Spinal cord (tissue), 10 donors: Measurements from ENCODE around the gene TSHZ2. TPM values are rescaled to one million over a fixed set of nuclear protein-coding genes. Genes with fewer than 3 reads are reported as not detected.
A peak's percentile ranks its signal among the peaks of the same experiment; 100 is the strongest.

Experiments
- DNase-seq, 6 donors: peaks; one replicate each; pipeline versions ENCODE4 v3.0.0 to v3.0.0-alpha.2; 2013 to 2015; ENCODE audit warnings: low spot score in 6 of 6, low read depth in 4 of 6
- H3K27ac ChIP-seq: one replicate; pipeline ENCODE4 v1.5.1; 2013; ENCODE audit warnings: low read depth, low read length, control low read depth
- H3K27me3 ChIP-seq: one replicate; pipeline ENCODE4 v1.6.1; 2013; ENCODE audit warnings: low read length; ENCODE audit not compliant: control insufficient read depth, insufficient read depth
- H3K36me3 ChIP-seq: one replicate; pipeline ENCODE4 v1.6.1; 2013; ENCODE audit warnings: low read length; ENCODE audit not compliant: control insufficient read depth, insufficient read depth
- H3K4me1 ChIP-seq: one replicate; pipeline ENCODE4 v1.6.1; 2013; ENCODE audit warnings: low read length; ENCODE audit not compliant: control insufficient read depth, insufficient read depth
- H3K4me3 ChIP-seq: one replicate; pipeline ENCODE4 v1.5.1; 2013; ENCODE audit warnings: low read depth, low read length, control low read depth
- H3K9me3 ChIP-seq: one replicate; pipeline ENCODE4 v1.6.1; 2013; ENCODE audit warnings: low read length; ENCODE audit not compliant: control insufficient read depth, insufficient read depth
- WGBS: methylation state at CpG from one replicate; pipeline ENCODE4 v1.1.5; 2013; ENCODE audit warnings: missing lambda C conversion rate; ENCODE audit not compliant: insufficient coverage; 5-methylcytosine and 5-hydroxymethylcytosine counted together
- polyA plus RNA-seq, 2 donors: library from polyadenylated mRNA; unstranded; fragments of 120-200 nt; gene quantifications; one replicate each; pipeline ENCODE4 v1.2.1, GENCODE V29; 2013; ENCODE audit not compliant: insufficient read length in 2 of 2
- total RNA-seq, 2 donors: library from RNA; depleted of rRNA in 1 of 2; stranded (reverse); fragments of 120-200 nt in 1 of 2; fragments of >200 nt in 1 of 2; gene quantifications; one replicate each; pipeline versions ENCODE4 v1.2.3 to v1.2.4, GENCODE V29; 2013 to 2014
- donor health status: healthy.

The TSHZ2 gene
- total and polyA plus RNA-seq, 4 donors = 11.8 to 33.0 (median 25.7) TPM

DNA sequence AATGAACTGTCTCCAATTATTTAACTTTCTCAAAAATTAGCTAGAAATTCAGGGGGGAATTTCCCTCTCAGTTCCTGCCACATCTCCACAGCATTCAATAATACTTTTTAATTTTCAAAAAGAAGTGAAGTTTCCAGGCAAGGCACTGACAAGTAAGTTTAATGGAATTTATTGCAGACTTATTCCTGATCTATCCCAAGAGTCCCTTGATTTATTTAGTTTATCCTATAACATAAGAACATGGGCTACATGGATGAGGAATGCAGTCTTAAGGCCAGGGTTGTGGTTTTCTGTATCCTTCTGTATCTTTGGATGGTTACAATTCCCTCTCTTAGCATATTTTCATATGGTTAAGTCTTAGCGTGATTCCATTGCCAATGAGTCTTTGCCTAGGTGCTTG is 126.5 kb downstream of the TSHZ2 start:
- H3K36me3 ChIP-seq = no peaks in the 10 kb centered on the region
- H3K4me3 ChIP-seq = no peak overlapping the region
- H3K27me3 ChIP-seq = no peaks in the 10 kb centered on the region
- no CpG with 5 or more reads among the region's 1 CpG for WGBS
- H3K4me1 ChIP-seq = no peaks in the 10 kb centered on the region
- H3K27ac ChIP-seq = no peak overlapping the region
- H3K9me3 ChIP-seq = no peaks in the 10 kb centered on the region
- DNase-seq = no peak

DNA sequence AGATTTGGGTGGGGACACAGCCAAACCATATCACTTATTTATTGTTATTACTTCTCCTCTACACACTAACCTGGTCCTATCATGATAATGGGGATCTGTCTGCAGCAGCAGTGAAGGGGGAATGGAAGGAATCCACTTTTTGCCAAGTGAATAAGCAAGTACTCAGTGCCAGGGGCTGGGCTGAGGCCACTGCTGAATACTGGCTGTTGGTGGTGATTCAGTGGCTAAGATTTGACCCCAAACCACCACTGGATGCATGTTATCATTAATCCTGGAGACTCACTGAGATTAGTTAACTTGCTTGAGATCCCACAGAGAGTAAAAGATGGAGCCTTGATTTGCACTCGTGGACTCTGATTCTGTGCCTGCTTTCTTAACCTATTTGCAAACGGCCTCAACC is 127.7 kb downstream of the TSHZ2 start:
- H3K9me3 ChIP-seq = no peaks in the 10 kb centered on the region
- no peaks in the 10 kb centered on the region for H3K36me3 ChIP-seq
- H3K4me1 ChIP-seq = no peaks in the 10 kb centered on the region
- no peak overlapping the region for H3K27ac ChIP-seq
- no peak overlapping the region for H3K4me3 ChIP-seq
- 50% methylated on average over 1 of the region's 2 CpGs for WGBS
- DNase-seq = no peak
- H3K27me3 ChIP-seq = no peaks in the 10 kb centered on the region

DNA sequence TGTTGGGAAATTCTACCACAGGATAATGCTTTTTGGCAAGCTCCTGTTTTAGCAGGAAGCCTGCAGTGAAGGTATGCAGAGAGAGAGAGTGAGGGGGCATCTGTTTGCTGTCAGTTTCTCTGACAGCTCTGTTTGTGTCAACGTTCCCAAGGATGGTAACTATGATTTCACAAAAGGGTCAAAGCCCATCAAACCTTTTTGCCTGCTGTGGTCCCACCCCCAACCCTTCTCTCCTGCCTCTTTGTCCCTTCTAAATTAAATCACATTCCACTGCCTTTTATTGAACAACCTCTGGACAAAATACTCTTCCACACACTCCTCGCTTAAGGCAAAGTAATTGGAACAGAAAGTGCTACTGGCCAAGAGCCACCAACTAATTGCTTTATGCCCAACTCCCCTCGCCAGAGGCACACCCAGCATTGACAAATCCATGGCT is 128.3 kb downstream of the TSHZ2 start:
- Histone ChIP-seq H3K4me1 (no peaks in the 10 kb centered on the region), H3K27ac (no peak overlapping the region), H3K27me3 (no peaks in the 10 kb centered on the region), H3K36me3 (no peaks in the 10 kb centered on the region), H3K9me3 (no peaks in the 10 kb centered on the region), H3K4me3 (no peak overlapping the region)
- WGBS = 25% methylated on average over 2 of the region's 3 CpGs
- peak in 2 of 6 donors; percentile 60 to 63 for DNase-seq

DNA sequence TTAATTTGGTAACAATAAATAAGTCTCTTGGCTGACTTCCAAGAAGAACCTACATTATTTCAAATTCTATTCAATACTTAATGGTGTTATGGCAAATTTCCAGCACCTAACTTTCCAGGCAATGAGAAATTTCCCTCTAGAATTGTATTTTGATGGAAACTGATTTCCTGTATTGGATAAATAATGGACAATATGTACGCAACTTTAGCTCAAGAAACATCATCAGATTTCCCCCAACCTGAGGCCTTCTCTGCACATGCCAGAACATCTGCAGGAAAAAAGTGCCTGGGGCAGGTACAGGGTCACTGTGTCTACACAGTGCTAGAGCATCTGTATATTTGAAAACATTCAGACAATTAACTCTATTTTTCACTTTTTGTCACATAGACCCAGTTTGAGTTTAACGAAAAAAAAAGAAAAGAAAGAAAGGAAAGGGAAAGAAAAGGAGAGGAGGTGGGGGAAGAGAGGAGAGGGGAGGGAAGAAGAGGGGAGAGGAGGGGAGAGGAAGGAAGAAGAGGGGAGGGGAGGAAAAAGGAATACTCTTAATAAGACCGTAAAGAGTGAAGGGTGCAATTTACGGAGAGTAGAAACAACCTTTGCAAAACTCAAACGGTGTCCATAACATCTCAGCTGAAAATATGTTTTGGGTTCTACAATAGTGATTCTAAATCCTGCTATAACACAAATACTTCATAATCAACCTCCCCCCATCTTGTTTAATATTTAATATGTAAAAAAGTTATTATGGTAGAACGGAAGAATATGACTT is 130.0 kb downstream of the TSHZ2 start:
- H3K4me3 ChIP-seq = no peak overlapping the region
- no peaks in the 10 kb centered on the region for H3K36me3 ChIP-seq
- no peak overlapping the region for H3K27ac ChIP-seq
- H3K27me3 ChIP-seq = no peaks in the 10 kb centered on the region
- no CpG with 5 or more reads among the region's 6 CpGs for WGBS
- H3K4me1 ChIP-seq = no peaks in the 10 kb centered on the region
- DNase-seq = no peak
- no peaks in the 10 kb centered on the region for H3K9me3 ChIP-seq

- Histone ChIP-seq H3K4me3 (no peak overlapping the region), H3K9me3 (no peaks in the 10 kb centered on the region), H3K27me3 (no peaks in the 10 kb centered on the region), H3K27ac (no peak overlapping the region), H3K4me1 (no peaks in the 10 kb centered on the region), H3K36me3 (no peaks in the 10 kb centered on the region)
- no CpG with 5 or more reads among the region's 1 CpG for WGBS
- no peak for DNase-seq
Measured at GRCh38 chr20:53103124-53103523, 131.0 kb downstream of the TSHZ2 start.

DNA sequence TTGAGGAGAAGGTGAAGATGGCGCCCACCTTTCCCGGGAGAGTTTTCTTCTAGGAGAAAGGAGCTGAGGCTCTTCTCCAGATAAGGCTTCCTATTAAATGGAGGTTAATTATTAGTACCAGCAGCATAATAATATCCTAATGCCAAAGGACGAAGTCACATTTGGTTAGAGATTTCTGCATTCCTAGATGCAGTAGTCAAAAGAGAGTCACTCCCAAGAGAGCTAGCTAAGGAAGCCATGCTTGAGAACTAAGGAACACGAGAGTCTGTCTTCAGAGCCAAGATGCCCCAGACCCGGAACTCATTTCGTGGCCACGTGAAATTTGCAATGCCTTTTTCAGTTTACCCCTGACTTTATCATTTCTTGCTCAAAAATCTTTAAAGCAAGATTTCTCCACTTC is 132.7 kb downstream of the TSHZ2 start:
- WGBS = 100% methylated on average over 3 of the region's 7 CpGs

DNA sequence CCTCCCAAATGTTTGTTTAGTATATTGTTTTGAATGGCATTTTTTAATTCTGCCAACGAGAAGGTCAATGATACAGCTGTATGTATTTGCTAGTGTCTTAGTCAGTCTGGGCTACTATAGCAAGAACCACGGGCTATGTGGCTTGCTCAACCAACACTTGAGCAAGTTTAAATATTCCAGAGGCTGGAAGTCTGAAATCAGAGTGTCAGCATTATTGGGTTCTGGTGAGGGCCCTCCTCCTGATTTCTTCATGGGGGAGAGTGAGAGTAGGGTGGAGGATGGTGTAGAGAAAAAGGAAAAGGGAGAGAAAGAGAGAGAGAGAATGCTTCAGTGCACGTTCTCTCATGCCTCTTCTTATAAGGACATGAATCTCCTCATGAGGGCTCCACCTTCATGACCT is 144.6 kb downstream of the TSHZ2 start:
- Histone ChIP-seq H3K4me1 (no peaks in the 10 kb centered on the region), H3K36me3 (no peaks in the 10 kb centered on the region), H3K27ac (no peak overlapping the region), H3K4me3 (no peak overlapping the region), H3K9me3 (peaks cover 1% of the 10 kb centered on the region), H3K27me3 (no peaks in the 10 kb centered on the region)
- 89% methylated on average over 2 of the region's 3 CpGs for WGBS
- DNase-seq = no peak

More for the DNA sequence above, 132.7 kb downstream of the TSHZ2 start:
- Histone ChIP-seq H3K36me3 (no peaks in the 10 kb centered on the region), H3K4me3 (no peak overlapping the region), H3K27ac (no peak overlapping the region), H3K27me3 (no peaks in the 10 kb centered on the region), H3K9me3 (no peaks in the 10 kb centered on the region), H3K4me1 (no peaks in the 10 kb centered on the region)
- no peak for DNase-seq

- Histone ChIP-seq H3K27me3 (no peaks in the 10 kb centered on the region), H3K4me3 (no peak overlapping the region), H3K4me1 (no peaks in the 10 kb centered on the region), H3K9me3 (peaks cover 1% of the 10 kb centered on the region), H3K27ac (no peak overlapping the region), H3K36me3 (no peaks in the 10 kb centered on the region)
- no peak for DNase-seq
- 94% methylated on average over 2 of the region's 4 CpGs for WGBS
Measured at GRCh38 chr20:53122853-53123252, 150.7 kb downstream of the TSHZ2 start.

- H3K36me3 ChIP-seq = no peaks in the 10 kb centered on the region
- H3K27ac ChIP-seq = no peak overlapping the region
- H3K4me1 ChIP-seq = no peaks in the 10 kb centered on the region
- H3K27me3 ChIP-seq = no peaks in the 10 kb centered on the region
- H3K9me3 ChIP-seq = no peaks in the 10 kb centered on the region
- H3K4me3 ChIP-seq = no peak overlapping the region
- WGBS = 100% methylated on average over 1 of the region's 3 CpGs
- peak in 1 of 6 donors; percentile 68 for DNase-seq
Measured at GRCh38 chr20:53124075-53124551, 152.0 kb downstream of the TSHZ2 start.

- no peak overlapping the region for H3K27ac ChIP-seq
- WGBS = no CpG with 5 or more reads among the region's 3 CpGs
- H3K9me3 ChIP-seq = no peaks in the 10 kb centered on the region
- no peaks in the 10 kb centered on the region for H3K27me3 ChIP-seq
- no peaks in the 10 kb centered on the region for H3K4me1 ChIP-seq
- no peak overlapping the region for H3K4me3 ChIP-seq
- no peaks in the 10 kb centered on the region for H3K36me3 ChIP-seq
- DNase-seq = no peak
Measured at GRCh38 chr20:53124803-53125202, 152.6 kb downstream of the TSHZ2 start.
